HFFc6 (cell line): ENCODE measurements around the gene RBM15B. TPM values are rescaled to one million over a fixed set of nuclear protein-coding genes. Genes with fewer than 3 reads are reported as not detected.
A peak's percentile ranks its signal among the peaks of the same experiment; 100 is the strongest.
"Not testable (repeated sequence)": the region's sequence is repeated elsewhere in the genome, so short reads cannot be mapped to it uniquely, and the experiment has no call there.

ENCODE experiments used
- DNase-seq: peaks from one replicate; pipeline ENCODE4 v3.0.0-alpha.2; 2018
- H3K27ac Mint-ChIP-seq: 2 replicates; pipeline ENCODE4 v1.8.0; 2020; ENCODE audit warnings: mild to moderate bottlenecking, mixed read lengths
- H3K27me3 Mint-ChIP-seq: 2 replicates; pipeline ENCODE4 v1.8.0; 2021; ENCODE audit warnings: mild to moderate bottlenecking, moderate library complexity, mixed read lengths; ENCODE audit not compliant: insufficient read depth
- H3K36me3 Mint-ChIP-seq: 2 replicates; pipeline ENCODE4 v1.8.0; 2021; ENCODE audit warnings: low read depth, mixed read lengths
- H3K4me1 Mint-ChIP-seq: 2 replicates; pipeline ENCODE4 v1.8.0; 2020; ENCODE audit warnings: low read depth, mixed read lengths
- H3K4me3 Mint-ChIP-seq: 2 replicates; pipeline ENCODE4 v1.8.0; 2020; ENCODE audit warnings: mild to moderate bottlenecking, moderate library complexity, mixed read lengths
- H3K9me3 Mint-ChIP-seq: 2 replicates; pipeline ENCODE4 v1.8.0; 2020; ENCODE audit warnings: mild to moderate bottlenecking, mixed read lengths
- total RNA-seq, 6 experiments: library from RNA; stranded (reverse); fragmentation: NEBNext Ultra II Directional; extraction: Animal tissue kit (Norgen Biotek cat#: 25700); gene quantifications; 2 replicates in 1 of 6; 3 replicates in 5 of 6; pipeline ENCODE4 v1.2.3, GENCODE V29; 2021
- TF ChIP-seq, protein P1 (sequence below): fragments of 200-600 bp; sonication (generic); IDR thresholded peaks from 2 replicates; pipeline ENCODE4 v1.5.0; 2021; ENCODE audit warnings: antibody characterized with exemption, mild to moderate bottlenecking

RBM15B gene
- total RNA-seq, 6 experiments from 2014 or later: 25.8 to 30.6 (median 29.2) TPM

- H3K36me3 Mint-ChIP-seq: no peaks in the 10 kb centered on the region
- no peaks in the 10 kb centered on the region; the same call in 1 of the 2 replicates for H3K9me3 Mint-ChIP-seq
Observed at GRCh38 chr3:51360806-51361205, 30.3 kb upstream of the RBM15B start.

GRCh38 chr3:51361746-51362145 lies 29.3 kb upstream of the RBM15B start:
- H3K4me1 Mint-ChIP-seq: no peaks in the 10 kb centered on the region

More at GRCh38 chr3:51360806-51361205, 30.3 kb upstream of the RBM15B start:
- no peak for DNase-seq
- TF ChIP-seq, protein P1, sequence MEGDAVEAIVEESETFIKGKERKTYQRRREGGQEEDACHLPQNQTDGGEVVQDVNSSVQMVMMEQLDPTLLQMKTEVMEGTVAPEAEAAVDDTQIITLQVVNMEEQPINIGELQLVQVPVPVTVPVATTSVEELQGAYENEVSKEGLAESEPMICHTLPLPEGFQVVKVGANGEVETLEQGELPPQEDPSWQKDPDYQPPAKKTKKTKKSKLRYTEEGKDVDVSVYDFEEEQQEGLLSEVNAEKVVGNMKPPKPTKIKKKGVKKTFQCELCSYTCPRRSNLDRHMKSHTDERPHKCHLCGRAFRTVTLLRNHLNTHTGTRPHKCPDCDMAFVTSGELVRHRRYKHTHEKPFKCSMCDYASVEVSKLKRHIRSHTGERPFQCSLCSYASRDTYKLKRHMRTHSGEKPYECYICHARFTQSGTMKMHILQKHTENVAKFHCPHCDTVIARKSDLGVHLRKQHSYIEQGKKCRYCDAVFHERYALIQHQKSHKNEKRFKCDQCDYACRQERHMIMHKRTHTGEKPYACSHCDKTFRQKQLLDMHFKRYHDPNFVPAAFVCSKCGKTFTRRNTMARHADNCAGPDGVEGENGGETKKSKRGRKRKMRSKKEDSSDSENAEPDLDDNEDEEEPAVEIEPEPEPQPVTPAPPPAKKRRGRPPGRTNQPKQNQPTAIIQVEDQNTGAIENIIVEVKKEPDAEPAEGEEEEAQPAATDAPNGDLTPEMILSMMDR: no peak
- Mint-ChIP-seq H3K4me1 (no peaks in the 10 kb centered on the region), H3K4me3 (no peak overlapping the region), H3K27me3 (peaks cover 17% of the 10 kb centered on the region), H3K27ac (no peak overlapping the region)

DNA sequence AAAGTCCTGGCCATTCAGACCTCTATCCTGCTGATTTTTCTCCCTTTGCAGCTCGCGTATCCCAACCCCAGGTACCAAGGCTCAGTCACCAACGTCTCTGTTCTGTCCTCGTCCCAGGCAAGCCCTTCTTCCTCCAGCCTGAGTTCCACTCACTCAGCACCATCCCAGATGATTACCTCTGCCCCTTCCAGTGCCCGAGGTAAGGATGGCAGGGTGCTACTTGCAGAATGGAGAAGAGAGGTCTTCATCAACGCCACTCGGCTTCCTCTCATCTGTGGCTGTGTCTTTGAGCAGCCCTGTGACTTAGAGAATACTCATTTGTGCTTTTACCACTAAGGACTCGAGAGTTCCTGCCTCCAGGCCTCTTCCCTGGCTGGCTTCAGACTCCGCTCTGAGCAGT lies 28.6 kb upstream of the RBM15B start:
- Mint-ChIP-seq H3K9me3 (no peaks in the 10 kb centered on the region; the same call in 1 of the 2 replicates), H3K4me1 (no peaks in the 10 kb centered on the region), H3K4me3 (no peak overlapping the region), H3K27ac (no peak overlapping the region), H3K36me3 (no peaks in the 10 kb centered on the region), H3K27me3 (peaks cover 12% of the 10 kb centered on the region)
- TF ChIP-seq, protein P1: no peak
- DNase-seq: no peak

More at GRCh38 chr3:51361746-51362145, 29.3 kb upstream of the RBM15B start:
- Mint-ChIP-seq H3K4me3 (no peak overlapping the region), H3K27me3 (peaks cover 10% of the 10 kb centered on the region), H3K9me3 (no peaks in the 10 kb centered on the region; the same call in 1 of the 2 replicates), H3K27ac (no peak overlapping the region), H3K36me3 (no peaks in the 10 kb centered on the region)
- TF ChIP-seq, protein P1: no peak
- no peak for DNase-seq

DNA sequence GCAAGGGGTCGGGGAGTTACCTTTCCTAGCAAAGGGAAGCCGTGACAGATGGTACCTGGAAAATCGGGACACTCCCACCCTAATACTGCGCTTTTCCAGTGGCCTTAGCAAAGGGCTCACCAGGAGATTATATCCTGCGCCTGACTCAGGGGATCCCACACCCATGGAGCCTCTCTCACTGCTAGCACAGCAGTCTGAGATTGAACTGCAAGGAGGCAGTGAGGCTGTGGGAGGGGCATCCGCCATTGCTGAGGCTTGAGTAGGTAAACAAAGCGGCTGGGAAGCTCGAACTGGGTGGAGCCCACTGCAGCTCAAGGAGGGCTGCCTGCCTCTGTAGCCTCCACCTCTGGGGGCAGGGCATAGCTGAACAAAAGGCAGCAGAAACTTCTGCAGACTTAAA lies 22.8 kb upstream of the RBM15B start:
- H3K27me3 Mint-ChIP-seq: peaks cover 11% of the 10 kb centered on the region
- H3K4me3 Mint-ChIP-seq, H3K9me3 Mint-ChIP-seq, H3K4me1 Mint-ChIP-seq, H3K36me3 Mint-ChIP-seq, H3K27ac Mint-ChIP-seq, DNase-seq: not testable (repeated sequence)

DNA sequence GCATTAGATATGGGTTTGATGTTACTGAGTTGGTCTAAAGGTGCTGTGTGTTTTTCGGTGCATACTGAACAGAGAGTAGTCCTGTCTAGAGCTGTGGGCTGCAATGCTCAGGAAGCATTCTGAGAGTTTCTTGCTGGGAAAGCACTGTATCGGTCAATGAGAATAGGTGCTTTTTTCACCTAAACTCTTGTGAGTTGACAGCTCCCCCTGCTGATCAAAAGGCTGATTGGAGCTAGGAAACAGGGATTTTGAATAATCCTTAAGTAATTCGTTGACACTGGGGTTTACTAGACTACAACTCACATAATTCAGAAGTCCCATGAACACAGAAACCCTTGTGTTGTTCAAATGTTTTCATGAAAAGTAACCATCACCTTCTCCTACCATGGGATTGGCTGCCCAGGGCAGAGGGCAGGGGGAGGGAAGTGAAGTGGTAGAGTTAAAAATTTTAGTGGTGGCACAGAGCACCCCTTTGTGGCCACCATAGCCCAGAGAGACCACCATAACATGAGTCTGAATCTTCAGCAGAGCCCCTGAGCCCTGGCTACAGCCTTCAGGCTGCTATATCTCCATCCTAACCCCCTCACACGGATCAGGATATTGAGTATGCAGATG lies 19.0 kb upstream of the RBM15B start:
- no peaks in the 10 kb centered on the region for H3K36me3 Mint-ChIP-seq
- TF ChIP-seq, protein P1: peak; percentile 86
- H3K9me3 Mint-ChIP-seq: no peaks in the 10 kb centered on the region
- DNase-seq: peak; percentile 69
- H3K27me3 Mint-ChIP-seq: peaks cover 12% of the 10 kb centered on the region
- H3K27ac Mint-ChIP-seq: no peak overlapping the region
- no peaks in the 10 kb centered on the region for H3K4me1 Mint-ChIP-seq
- no peak overlapping the region for H3K4me3 Mint-ChIP-seq

DNA sequence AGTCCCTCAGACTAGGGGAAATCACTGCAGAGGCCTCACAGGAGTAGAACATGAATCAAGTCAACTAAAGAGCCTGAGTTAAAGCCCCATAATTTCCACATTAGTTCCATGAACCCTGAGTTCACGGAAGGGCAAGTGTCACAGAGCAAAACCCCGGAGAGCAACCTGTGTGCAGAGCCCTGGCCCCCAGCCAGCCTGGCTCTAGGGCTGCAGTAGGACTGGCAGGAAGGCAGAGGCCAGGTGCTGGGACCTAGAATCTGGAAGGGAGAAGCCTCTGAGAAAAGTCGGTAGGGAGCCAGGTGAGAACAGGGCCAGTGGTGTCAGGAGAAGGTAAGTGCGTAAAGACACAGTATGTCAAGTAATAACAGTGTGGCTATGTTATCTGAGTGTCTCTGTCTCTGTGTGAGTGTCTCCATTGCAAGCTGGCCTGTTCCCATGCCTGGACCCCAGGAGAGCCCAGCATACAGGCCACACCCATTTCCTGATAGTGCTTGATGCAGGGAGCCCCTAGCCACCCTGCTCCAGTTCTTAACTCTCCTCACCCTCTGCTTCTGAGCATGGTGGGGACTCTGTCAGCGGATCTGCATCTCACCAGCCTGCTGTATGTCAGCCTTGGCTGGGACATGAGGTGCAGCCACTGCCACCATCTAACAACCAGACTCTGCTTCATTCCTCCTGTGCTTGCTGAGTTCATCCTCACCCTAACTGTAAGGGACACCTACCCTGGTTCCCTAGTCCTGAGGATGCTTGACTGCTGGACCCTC lies 17.2 kb upstream of the RBM15B start:
- no peak overlapping the region for H3K4me3 Mint-ChIP-seq
- H3K27ac Mint-ChIP-seq: no peak overlapping the region
- DNase-seq: no peak
- no peaks in the 10 kb centered on the region for H3K36me3 Mint-ChIP-seq
- H3K9me3 Mint-ChIP-seq: no peaks in the 10 kb centered on the region
- H3K4me1 Mint-ChIP-seq: no peaks in the 10 kb centered on the region
- TF ChIP-seq, protein P1: no peak
- peaks cover 14% of the 10 kb centered on the region for H3K27me3 Mint-ChIP-seq
